ENCODE results near the gene DBH. TPM values are rescaled to one million over a fixed set of nuclear protein-coding genes. Genes with fewer than 3 reads are reported as not detected.

DBH gene
- polyA plus RNA-seq, 3 donors, result not detected

DNA sequence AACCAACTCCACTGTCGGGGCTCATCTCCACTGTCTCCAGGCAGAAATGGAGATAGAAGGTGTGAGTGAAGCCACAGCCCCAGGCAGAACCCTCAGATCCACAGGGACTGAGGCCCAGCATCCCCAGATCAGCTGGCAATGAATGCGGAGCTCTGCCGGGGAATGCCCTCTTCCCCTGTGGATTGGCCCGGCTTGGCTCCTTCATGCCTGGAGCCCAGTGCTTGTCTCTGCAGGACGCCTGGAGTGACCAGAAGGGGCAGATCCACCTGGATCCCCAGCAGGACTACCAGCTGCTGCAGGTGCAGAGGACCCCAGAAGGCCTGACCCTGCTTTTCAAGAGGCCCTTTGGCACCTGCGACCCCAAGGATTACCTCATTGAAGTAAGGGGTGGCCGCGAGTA lies 3.5 kb downstream of the DBH start:
- H2AFZ ChIP-seq (ENCODE audit: insufficient read depth, low read depth, low read length, poor library complexity, severe bottlenecking), result no peak overlapping the region
- intact Hi-C loops (cut with micrococcal nuclease), result no loop called here
- no peak overlapping the region for H3K4me3 ChIP-seq (replicated peaks in 1 of 3; ENCODE audit: low read depth in 2 of 3, low read length in 3 of 3)
- no peak overlapping the region for H3K4me2 ChIP-seq (replicated peaks; ENCODE audit: extremely low read depth, low read length, poor library complexity, severe bottlenecking)
- no peaks in the 10 kb centered on the region for H3K36me3 ChIP-seq (replicated peaks in 1 of 2; ENCODE audit: control insufficient read depth in 1 of 2, insufficient read depth in 2 of 2, low read length in 2 of 2)
- WGBS (ENCODE audit: insufficient coverage), result 95% methylated on average over 8 of the region's 8 CpGs
- no peaks in the 10 kb centered on the region for H4K20me1 ChIP-seq (ENCODE audit: insufficient read depth, low read length)
- no peaks in the 10 kb centered on the region for H3K27me3 ChIP-seq (ENCODE audit: control insufficient read depth in 2 of 2, insufficient read depth in 2 of 2, low read length in 2 of 2)
- no peak overlapping the region for H3K9ac ChIP-seq (ENCODE audit: insufficient read depth, low read length, poor library complexity, severe bottlenecking)
- H3K36me3 Mint-ChIP-seq, result no peaks in the 10 kb centered on the region
- H3K4me3 Mint-ChIP-seq, result no peak overlapping the region
- H3K27ac Mint-ChIP-seq, result no peak overlapping the region
- no peaks in the 10 kb centered on the region for H3K4me1 ChIP-seq (ENCODE audit: control insufficient read depth in 1 of 2, insufficient read depth in 2 of 2, low read length in 2 of 2)
- H3K79me2 ChIP-seq (ENCODE audit: insufficient read depth, low read length), result no peaks in the 10 kb centered on the region
- TF ChIP-seq, protein P1, sequence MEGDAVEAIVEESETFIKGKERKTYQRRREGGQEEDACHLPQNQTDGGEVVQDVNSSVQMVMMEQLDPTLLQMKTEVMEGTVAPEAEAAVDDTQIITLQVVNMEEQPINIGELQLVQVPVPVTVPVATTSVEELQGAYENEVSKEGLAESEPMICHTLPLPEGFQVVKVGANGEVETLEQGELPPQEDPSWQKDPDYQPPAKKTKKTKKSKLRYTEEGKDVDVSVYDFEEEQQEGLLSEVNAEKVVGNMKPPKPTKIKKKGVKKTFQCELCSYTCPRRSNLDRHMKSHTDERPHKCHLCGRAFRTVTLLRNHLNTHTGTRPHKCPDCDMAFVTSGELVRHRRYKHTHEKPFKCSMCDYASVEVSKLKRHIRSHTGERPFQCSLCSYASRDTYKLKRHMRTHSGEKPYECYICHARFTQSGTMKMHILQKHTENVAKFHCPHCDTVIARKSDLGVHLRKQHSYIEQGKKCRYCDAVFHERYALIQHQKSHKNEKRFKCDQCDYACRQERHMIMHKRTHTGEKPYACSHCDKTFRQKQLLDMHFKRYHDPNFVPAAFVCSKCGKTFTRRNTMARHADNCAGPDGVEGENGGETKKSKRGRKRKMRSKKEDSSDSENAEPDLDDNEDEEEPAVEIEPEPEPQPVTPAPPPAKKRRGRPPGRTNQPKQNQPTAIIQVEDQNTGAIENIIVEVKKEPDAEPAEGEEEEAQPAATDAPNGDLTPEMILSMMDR (IDR thresholded peaks at IDR 0.05), result no peak
- peaks cover 0 to 17% (median 12%) of the 10 kb centered on the region in 3 donors for H3K27me3 Mint-ChIP-seq (ENCODE audit: low read depth in 3 of 3)
- H3K4me1 Mint-ChIP-seq, result no peaks in the 10 kb centered on the region
- no peak for DNase-seq
- H3K9me3 Mint-ChIP-seq, result no peaks in the 10 kb centered on the region
- no peaks in the 10 kb centered on the region for H3K9me3 ChIP-seq (replicated peaks in 1 of 2; ENCODE audit: control insufficient read depth in 1 of 2, insufficient read depth in 1 of 2, low read length in 2 of 2)
- no peak overlapping the region for H3K27ac ChIP-seq (ENCODE audit: low read depth in 1 of 2, low read length in 2 of 2)

DNA sequence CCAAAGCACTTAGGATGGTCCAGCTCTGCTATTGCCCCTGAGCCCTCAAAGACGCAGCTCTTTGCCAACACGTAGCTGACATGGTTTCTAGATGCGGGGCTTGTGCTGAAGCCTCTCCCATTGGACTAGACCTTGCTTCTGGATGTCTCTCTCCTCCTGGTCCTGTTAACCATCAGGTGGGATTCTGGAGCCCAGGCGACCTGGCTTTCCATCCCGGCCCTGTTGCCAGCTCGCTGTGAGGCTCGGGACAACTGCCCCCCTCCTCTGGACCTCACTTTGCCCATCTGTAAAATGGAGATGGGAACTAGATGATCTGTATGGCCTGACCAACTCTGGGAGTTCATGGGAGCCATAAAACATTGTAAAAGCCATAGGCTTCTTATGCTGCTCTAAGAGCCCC lies 4.0 kb downstream of the DBH start:
- H3K4me3 ChIP-seq (replicated peaks in 1 of 3; ENCODE audit: low read depth in 2 of 3, low read length in 3 of 3), result no peak overlapping the region
- TF ChIP-seq, protein P1 (IDR thresholded peaks at IDR 0.05), result no peak
- no peak overlapping the region for H3K9ac ChIP-seq (ENCODE audit: insufficient read depth, low read length, poor library complexity, severe bottlenecking)
- WGBS (ENCODE audit: insufficient coverage), result 96% methylated on average over 3 of the region's 7 CpGs
- no peak overlapping the region for H3K4me3 Mint-ChIP-seq
- H3K36me3 Mint-ChIP-seq, result no peaks in the 10 kb centered on the region
- H3K9me3 Mint-ChIP-seq, result no peaks in the 10 kb centered on the region
- H3K27ac ChIP-seq (ENCODE audit: low read depth in 1 of 2, low read length in 2 of 2), result no peak overlapping the region
- H3K79me2 ChIP-seq (ENCODE audit: insufficient read depth, low read length), result no peaks in the 10 kb centered on the region
- no peaks in the 10 kb centered on the region for H3K27me3 ChIP-seq (ENCODE audit: control insufficient read depth in 2 of 2, insufficient read depth in 2 of 2, low read length in 2 of 2)
- intact Hi-C loops (cut with micrococcal nuclease), result no loop called here
- H3K36me3 ChIP-seq (replicated peaks in 1 of 2; ENCODE audit: control insufficient read depth in 1 of 2, insufficient read depth in 2 of 2, low read length in 2 of 2), result no peaks in the 10 kb centered on the region
- no peak overlapping the region for H3K4me2 ChIP-seq (replicated peaks; ENCODE audit: extremely low read depth, low read length, poor library complexity, severe bottlenecking)
- DNase-seq, result no peak
- H3K27ac Mint-ChIP-seq, result no peak overlapping the region
- H3K4me1 Mint-ChIP-seq, result no peaks in the 10 kb centered on the region
- H4K20me1 ChIP-seq (ENCODE audit: insufficient read depth, low read length), result no peaks in the 10 kb centered on the region
- peaks cover 0 to 16% (median 12%) of the 10 kb centered on the region in 3 donors for H3K27me3 Mint-ChIP-seq (ENCODE audit: low read depth in 3 of 3)
- no peak overlapping the region for H2AFZ ChIP-seq (ENCODE audit: insufficient read depth, low read depth, low read length, poor library complexity, severe bottlenecking)
- no peaks in the 10 kb centered on the region for H3K9me3 ChIP-seq (replicated peaks in 1 of 2; ENCODE audit: control insufficient read depth in 1 of 2, insufficient read depth in 1 of 2, low read length in 2 of 2)
- H3K4me1 ChIP-seq (ENCODE audit: control insufficient read depth in 1 of 2, insufficient read depth in 2 of 2, low read length in 2 of 2), result no peaks in the 10 kb centered on the region

Data from CD14-positive monocyte (primary cell).